ENCODE data around the gene STK35. TPM values are rescaled to one million over a fixed set of nuclear protein-coding genes. Genes with fewer than 3 reads are reported as not detected.

Gene STK35
- total RNA-seq, 4 donors from 2014 or later, result 24.3 to 39.6 (median 36.3) TPM

GRCh38 chr20:2124564-2125213 lies 23.1 kb downstream of the STK35 start:
- H3K4me1 ChIP-seq, result no peaks in the 10 kb centered on the region

GRCh38 chr20:2125474-2126112 lies 24.0 kb downstream of the STK35 start:
- Histone ChIP-seq H3K4me3 (no peak overlapping the region), H3K27me3 (no peaks in the 10 kb centered on the region), H3K27ac (no peak overlapping the region), H3K4me1 (no peaks in the 10 kb centered on the region), H3K36me3 (peaks cover 0 to 5% (median 0%) of the 10 kb centered on the region in 3 donors), H3K9me3 (no peaks in the 10 kb centered on the region)
- TF ChIP-seq POLR2A (IDR thresholded peaks at IDR 0.05), result no peak
- TF ChIP-seq, protein P1, sequence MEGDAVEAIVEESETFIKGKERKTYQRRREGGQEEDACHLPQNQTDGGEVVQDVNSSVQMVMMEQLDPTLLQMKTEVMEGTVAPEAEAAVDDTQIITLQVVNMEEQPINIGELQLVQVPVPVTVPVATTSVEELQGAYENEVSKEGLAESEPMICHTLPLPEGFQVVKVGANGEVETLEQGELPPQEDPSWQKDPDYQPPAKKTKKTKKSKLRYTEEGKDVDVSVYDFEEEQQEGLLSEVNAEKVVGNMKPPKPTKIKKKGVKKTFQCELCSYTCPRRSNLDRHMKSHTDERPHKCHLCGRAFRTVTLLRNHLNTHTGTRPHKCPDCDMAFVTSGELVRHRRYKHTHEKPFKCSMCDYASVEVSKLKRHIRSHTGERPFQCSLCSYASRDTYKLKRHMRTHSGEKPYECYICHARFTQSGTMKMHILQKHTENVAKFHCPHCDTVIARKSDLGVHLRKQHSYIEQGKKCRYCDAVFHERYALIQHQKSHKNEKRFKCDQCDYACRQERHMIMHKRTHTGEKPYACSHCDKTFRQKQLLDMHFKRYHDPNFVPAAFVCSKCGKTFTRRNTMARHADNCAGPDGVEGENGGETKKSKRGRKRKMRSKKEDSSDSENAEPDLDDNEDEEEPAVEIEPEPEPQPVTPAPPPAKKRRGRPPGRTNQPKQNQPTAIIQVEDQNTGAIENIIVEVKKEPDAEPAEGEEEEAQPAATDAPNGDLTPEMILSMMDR (IDR thresholded peaks at IDR 0.05), result no peak
- no peak for DNase-seq

More at GRCh38 chr20:2124564-2125213, 23.1 kb downstream of the STK35 start:
- H3K27ac ChIP-seq, result no peak overlapping the region
- peaks cover 0 to 5% (median 0%) of the 10 kb centered on the region in 3 donors for H3K36me3 ChIP-seq
- no peak for DNase-seq
- H3K4me3 ChIP-seq, result no peak overlapping the region
- H3K27me3 ChIP-seq, result no peaks in the 10 kb centered on the region
- TF ChIP-seq POLR2A (IDR thresholded peaks at IDR 0.05), result no peak
- H3K9me3 ChIP-seq, result no peaks in the 10 kb centered on the region

DNA sequence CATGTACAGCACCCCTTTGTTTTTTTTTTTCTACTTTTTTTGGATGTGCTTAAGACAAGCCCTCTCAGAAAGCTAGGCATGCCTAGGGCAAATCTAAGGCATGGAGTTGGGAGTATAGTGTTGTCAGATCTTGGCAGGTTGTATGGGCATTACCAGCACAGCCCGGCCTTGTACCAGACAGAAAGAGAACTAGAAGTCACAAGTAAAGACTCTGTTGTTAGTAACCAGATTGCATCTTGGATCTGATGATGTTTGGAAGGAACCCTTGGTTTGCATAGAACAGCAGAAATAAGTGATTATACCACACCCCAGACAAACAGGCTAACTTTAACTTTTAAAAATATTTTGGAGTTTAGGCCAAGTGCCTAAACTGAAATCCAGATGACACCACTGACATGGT lies 25.6 kb downstream of the STK35 start:
- no peak overlapping the region for H3K27ac ChIP-seq
- no peaks in the 10 kb centered on the region for H3K27me3 ChIP-seq
- TF ChIP-seq, protein P1 (IDR thresholded peaks at IDR 0.05), result no peak
- no peak for TF ChIP-seq POLR2A (IDR thresholded peaks at IDR 0.05)
- no peak for DNase-seq
- H3K36me3 ChIP-seq, result peaks cover 0 to 5% (median 0%) of the 10 kb centered on the region in 3 donors
- H3K4me1 ChIP-seq, result no peaks in the 10 kb centered on the region
- H3K9me3 ChIP-seq, result no peaks in the 10 kb centered on the region
- H3K4me3 ChIP-seq, result no peak overlapping the region

GRCh38 chr20:2128542-2128941 lies 26.9 kb downstream of the STK35 start:
- Histone ChIP-seq H3K27ac (no peak overlapping the region), H3K4me1 (peaks cover 0 to 3% (median 0%) of the 10 kb centered on the region in 4 donors), H3K9me3 (no peaks in the 10 kb centered on the region), H3K36me3 (peaks cover 0 to 5% (median 0%) of the 10 kb centered on the region in 3 donors), H3K4me3 (no peak overlapping the region), H3K27me3 (no peaks in the 10 kb centered on the region)
- TF ChIP-seq, protein P1 (IDR thresholded peaks at IDR 0.05), result no peak
- no peak for TF ChIP-seq POLR2A (IDR thresholded peaks at IDR 0.05)
- DNase-seq, result no peak

DNA sequence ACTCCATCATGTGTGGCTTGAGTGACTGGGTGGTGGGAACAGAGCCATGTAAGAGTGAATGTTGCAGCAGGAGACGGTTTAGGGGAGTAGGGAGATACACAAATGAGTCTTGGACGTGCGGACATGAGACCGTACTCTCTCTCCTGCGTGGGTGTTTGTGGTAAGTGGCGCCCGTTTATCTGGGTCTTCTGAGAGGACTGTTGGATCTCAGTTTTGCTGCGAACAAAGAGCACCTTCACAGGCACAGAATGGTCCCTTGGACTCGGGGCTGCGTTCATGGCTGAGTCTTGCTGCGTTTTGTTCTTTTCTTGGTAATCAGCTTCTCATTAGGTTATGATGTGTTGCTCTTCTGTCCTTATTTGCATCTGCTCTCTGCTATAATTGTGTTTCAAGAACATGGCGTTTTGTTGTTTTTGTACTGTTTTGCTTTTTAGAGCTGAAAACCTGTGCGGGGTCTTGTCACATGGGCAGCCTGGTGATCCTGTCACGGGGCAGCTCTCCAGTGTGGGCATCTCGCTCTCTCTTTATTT lies 28.5 kb downstream of the STK35 start:
- H3K4me1 ChIP-seq, result peaks cover 0 to 11% (median 0%) of the 10 kb centered on the region in 4 donors
- H3K27ac ChIP-seq, result no peak overlapping the region
- DNase-seq, result no peak
- H3K36me3 ChIP-seq, result peaks cover 0 to 5% (median 0%) of the 10 kb centered on the region in 3 donors
- TF ChIP-seq POLR2A (IDR thresholded peaks at IDR 0.05), result no peak
- TF ChIP-seq, protein P1 (IDR thresholded peaks at IDR 0.05), result no peak
- H3K4me3 ChIP-seq, result no peak overlapping the region
- H3K9me3 ChIP-seq, result no peaks in the 10 kb centered on the region
- no peaks in the 10 kb centered on the region for H3K27me3 ChIP-seq

DNA sequence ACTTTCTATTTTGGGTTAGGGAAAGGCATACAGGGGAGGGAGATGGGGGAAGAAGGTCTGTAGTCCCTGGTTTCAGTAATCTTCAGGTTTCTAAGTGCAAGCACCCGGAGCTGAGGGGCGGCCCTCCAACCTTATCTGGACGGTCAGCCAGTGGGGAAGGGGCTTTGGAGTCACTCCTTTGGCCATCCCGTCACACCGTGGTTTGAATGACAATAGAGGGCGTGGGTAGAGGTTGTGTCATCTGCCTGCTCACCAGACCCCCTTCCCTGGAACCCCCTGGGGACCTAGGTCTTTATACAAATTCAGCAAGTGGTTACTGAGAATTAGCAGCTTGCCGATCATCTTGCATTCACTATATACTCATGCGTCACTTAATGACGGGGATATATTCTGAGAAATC lies 29.1 kb downstream of the STK35 start:
- peaks cover 0 to 11% (median 0%) of the 10 kb centered on the region in 4 donors for H3K4me1 ChIP-seq

More for the DNA sequence above, 29.1 kb downstream of the STK35 start:
- no peak for DNase-seq
- Histone ChIP-seq H3K4me3 (no peak overlapping the region), H3K9me3 (no peaks in the 10 kb centered on the region), H3K27me3 (no peaks in the 10 kb centered on the region), H3K36me3 (peaks cover 0 to 5% (median 0%) of the 10 kb centered on the region in 3 donors), H3K27ac (no peak overlapping the region)
- TF ChIP-seq, protein P1 (IDR thresholded peaks at IDR 0.05), result no peak
- no peak for TF ChIP-seq POLR2A (IDR thresholded peaks at IDR 0.05)

Measured in Peyer's patch (tissue), 4 donors.